Pancreas (tissue), 10 donors: Measurements from ENCODE around the gene ZNF804B. TPM values are rescaled to one million over a fixed set of nuclear protein-coding genes. Genes with fewer than 3 reads are reported as not detected.

Source experiments
- ATAC-seq, 4 donors: fragments of 200-7000 bp; cut with Tn5 transposase; one replicate each; pipeline versions ENCODE4 v1.8.0 to v1.9.1; 2020; ENCODE audit warnings: mild to moderate bottlenecking in 4 of 4, moderate library complexity in 4 of 4
- DNase-seq, 6 donors: peaks; one replicate each; pipeline ENCODE4 v3.0.0-alpha.2; 2020
- FAIRE-seq: peaks from 2 replicates; lab custom pipeline; 2012; peaks lifted over from hg19 to GRCh38; lab: Jason Lieb, UNC
- H3K27ac ChIP-seq, 4 donors: fragments of 200-600 bp; sonication (generic); 1 replicate in 3 of 4; 2 replicates in 1 of 4; pipeline versions ENCODE4 v1.5.0 to v1.8.0; 2020
- H3K27me3 ChIP-seq, 4 donors: fragments of 200-600 bp; one replicate each; pipeline ENCODE4 v1.8.0; 2021
- H3K36me3 ChIP-seq, 3 donors: fragments of 200-600 bp; sonication (generic) in 1 of 3; one replicate each; pipeline versions ENCODE4 v1.5.0 to v1.8.0; 2020 to 2021
- H3K4me1 ChIP-seq, 3 donors: fragments of 200-600 bp; one replicate each; pipeline ENCODE4 v1.8.0; 2021
- H3K4me3 ChIP-seq, 4 donors: fragments of 200-600 bp; sonication (generic) in 2 of 4; one replicate each; pipeline versions ENCODE4 v1.5.0 to v1.8.0; 2020 to 2021
- H3K9me3 ChIP-seq, 4 donors: fragments of 200-600 bp; one replicate each; pipeline ENCODE4 v1.8.0; 2021
- WGBS, 2 donors: extraction: QIAGEN DNeasy Blood & Tissue Kit; methylation state at CpG; one replicate each; pipeline ENCODE4 v1.1.7; 2013; 5-methylcytosine and 5-hydroxymethylcytosine counted together
- intact Hi-C, 3 donors: fragments of 100-400 bp; cut with DNase I; formaldehyde crosslinking; loops; one replicate each; pipeline versions ENCODE4 v1.11.1 to v1.14.2; 2022
- polyA plus RNA-seq, 2 donors: library from polyadenylated mRNA; stranded (reverse); fragments of 200-250 nt; gene quantifications; one replicate each; pipeline ENCODE4 v1.2.3, GENCODE V29; 2013
- total RNA-seq, 6 donors: library from RNA; stranded (reverse); fragmentation: NEBNext Ultra II Directional in 4 of 6; extraction: Animal tissue kit (Norgen Biotek cat#: 25700) in 4 of 6; gene quantifications; one replicate each; pipeline versions ENCODE4 v1.2.1 to v1.2.4, GENCODE V29; 2021 to 2023
- TF ChIP-seq, protein P1 (sequence below), 4 donors: fragments of 200-600 bp; sonication (generic) in 3 of 4; IDR thresholded peaks; one replicate each; pipeline versions ENCODE4 v1.5.0 to v1.8.0; 2021; ENCODE audit warnings: antibody characterized with exemption in 4 of 4
- donor health status: healthy with polysubstance abuse.
- donor health status: DM: no; HTN: no; CAD: no; lungs with moderate emphysema.
- donor health status: DM: no; HTN: no; CAD: no.
- donor health status: control.
- donor health status: control.
- donor health status: Bipolar disorder and iron deficiency.
- donor health status: DM: yes; HTN: yes; CAD: no.
- donor health status: DM: no; HTN: no; CAD: no.
- donor health status: DM: no; HTN: no; CAD: no.
- donor health status: DM: yes; HTN: yes; CAD: no.

ZNF804B gene
- total and polyA plus RNA-seq, 8 donors = 0.14 to 1.1 (median 0.42) TPM; not detected in 1

DNA sequence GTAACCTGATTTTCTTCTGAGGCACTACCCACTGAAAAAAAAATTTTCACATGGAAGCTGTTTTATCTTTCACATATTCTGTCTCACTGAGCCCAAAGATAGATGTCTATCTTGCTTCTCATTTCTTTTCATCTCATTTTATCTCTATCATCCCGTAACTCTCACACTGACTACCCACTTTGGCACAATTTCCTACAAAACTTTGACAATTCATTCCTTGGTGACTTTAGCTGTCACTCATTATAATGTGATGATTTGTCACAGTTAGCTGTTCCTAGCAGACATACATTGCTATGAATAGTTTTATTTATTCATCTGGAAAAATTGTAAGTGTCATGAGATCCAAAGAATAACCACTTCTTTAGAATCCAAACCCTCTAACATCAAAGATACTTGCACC, 625.9 kb downstream of the ZNF804B start:
- H3K27ac ChIP-seq = no peak overlapping the region
- TF ChIP-seq, protein P1, sequence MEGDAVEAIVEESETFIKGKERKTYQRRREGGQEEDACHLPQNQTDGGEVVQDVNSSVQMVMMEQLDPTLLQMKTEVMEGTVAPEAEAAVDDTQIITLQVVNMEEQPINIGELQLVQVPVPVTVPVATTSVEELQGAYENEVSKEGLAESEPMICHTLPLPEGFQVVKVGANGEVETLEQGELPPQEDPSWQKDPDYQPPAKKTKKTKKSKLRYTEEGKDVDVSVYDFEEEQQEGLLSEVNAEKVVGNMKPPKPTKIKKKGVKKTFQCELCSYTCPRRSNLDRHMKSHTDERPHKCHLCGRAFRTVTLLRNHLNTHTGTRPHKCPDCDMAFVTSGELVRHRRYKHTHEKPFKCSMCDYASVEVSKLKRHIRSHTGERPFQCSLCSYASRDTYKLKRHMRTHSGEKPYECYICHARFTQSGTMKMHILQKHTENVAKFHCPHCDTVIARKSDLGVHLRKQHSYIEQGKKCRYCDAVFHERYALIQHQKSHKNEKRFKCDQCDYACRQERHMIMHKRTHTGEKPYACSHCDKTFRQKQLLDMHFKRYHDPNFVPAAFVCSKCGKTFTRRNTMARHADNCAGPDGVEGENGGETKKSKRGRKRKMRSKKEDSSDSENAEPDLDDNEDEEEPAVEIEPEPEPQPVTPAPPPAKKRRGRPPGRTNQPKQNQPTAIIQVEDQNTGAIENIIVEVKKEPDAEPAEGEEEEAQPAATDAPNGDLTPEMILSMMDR (IDR thresholded peaks at IDR 0.05) = no peak
- FAIRE-seq (no peak), ATAC-seq (no peak), DNase-seq (no peak)
- intact Hi-C loops = no loop called here
- no peaks in the 10 kb centered on the region for H3K9me3 ChIP-seq
- H3K27me3 ChIP-seq = no peaks in the 10 kb centered on the region
- H3K4me1 ChIP-seq = no peaks in the 10 kb centered on the region
- WGBS, 2 donors = 78 to 84% methylated on average over 1 of the region's 1 CpG
- no peaks in the 10 kb centered on the region for H3K36me3 ChIP-seq
- no peak overlapping the region for H3K4me3 ChIP-seq

Other genes starting within 250 kb of the ZNF804B start
- gene TEX47, start 36.0 kb downstream of the ZNF804B start, total RNA-seq = not detected
- not detected for gene TEX47, start 36.0 kb downstream of the ZNF804B start, polyA plus RNA-seq